GM12874 (cell line): ENCODE results near the gene RAB44.

Source experiments
- CTCF ChIP-seq: IDR thresholded peaks from 2 replicates; pipeline ENCODE4 v1.5.1; 2011; ENCODE audit warnings: low read depth, mild to moderate bottlenecking, control low read depth, low read length, moderate library complexity; ENCODE audit not compliant: insufficient read depth

The RAB44 gene

GRCh38 chr6:36685166-36685924, 12.3 kb upstream of the RAB44 start:
- TF ChIP-seq CTCF: no peak

DNA sequence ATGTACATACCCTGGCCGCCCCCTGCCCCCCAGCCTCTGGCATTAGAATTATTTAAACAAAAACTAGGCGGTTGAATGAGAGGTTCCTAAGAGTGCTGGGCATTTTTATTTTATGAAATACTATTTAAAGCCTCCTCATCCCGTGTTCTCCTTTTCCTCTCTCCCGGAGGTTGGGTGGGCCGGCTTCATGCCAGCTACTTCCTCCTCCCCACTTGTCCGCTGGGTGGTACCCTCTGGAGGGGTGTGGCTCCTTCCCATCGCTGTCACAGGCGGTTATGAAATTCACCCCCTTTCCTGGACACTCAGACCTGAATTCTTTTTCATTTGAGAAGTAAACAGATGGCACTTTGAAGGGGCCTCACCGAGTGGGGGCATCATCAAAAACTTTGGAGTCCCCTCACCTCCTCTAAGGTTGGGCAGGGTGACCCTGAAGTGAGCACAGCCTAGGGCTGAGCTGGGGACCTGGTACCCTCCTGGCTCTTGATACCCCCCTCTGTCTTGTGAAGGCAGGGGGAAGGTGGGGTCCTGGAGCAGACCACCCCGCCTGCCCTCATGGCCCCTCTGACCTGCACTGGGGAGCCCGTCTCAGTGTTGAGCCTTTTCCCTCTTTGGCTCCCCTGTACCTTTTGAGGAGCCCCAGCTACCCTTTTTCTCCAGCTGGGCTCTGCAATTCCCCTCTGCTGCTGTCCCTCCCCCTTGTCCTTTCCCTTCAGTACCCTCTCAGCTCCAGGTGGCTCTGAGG, 11.5 kb upstream of the RAB44 start:
- no peak for TF ChIP-seq CTCF

DNA sequence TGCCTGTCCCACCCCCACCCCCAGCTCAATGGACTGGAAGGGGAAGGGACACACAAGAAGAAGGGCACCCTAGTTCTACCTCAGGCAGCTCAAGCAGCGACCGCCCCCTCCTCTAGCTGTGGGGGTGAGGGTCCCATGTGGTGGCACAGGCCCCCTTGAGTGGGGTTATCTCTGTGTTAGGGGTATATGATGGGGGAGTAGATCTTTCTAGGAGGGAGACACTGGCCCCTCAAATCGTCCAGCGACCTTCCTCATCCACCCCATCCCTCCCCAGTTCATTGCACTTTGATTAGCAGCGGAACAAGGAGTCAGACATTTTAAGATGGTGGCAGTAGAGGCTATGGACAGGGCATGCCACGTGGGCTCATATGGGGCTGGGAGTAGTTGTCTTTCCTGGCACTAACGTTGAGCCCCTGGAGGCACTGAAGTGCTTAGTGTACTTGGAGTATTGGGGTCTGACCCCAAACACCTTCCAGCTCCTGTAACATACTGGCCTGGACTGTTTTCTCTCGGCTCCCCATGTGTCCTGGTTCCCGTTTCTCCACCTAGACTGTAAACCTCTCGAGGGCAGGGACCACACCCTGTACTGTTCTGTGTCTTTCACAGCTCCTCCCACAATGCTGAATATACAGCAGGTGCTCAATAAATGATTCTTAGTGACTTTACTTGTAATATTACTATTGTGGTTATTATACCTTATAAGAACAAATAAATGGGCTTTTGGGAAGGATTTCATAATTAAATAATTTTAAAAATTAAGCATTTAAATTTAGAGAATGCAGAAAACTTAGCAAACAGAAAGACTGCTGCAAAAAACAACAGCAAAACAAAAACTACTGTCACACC, 10.7 kb upstream of the RAB44 start:
- no peak for TF ChIP-seq CTCF

GRCh38 chr6:36688063-36688738, 9.4 kb upstream of the RAB44 start:
- TF ChIP-seq CTCF: no peak

GRCh38 chr6:36688739-36689075, 8.9 kb upstream of the RAB44 start:
- no peak for TF ChIP-seq CTCF

- TF ChIP-seq CTCF: no peak
These were observed 6.6 kb upstream of the RAB44 start for GRCh38 chr6:36691011-36691410.
